NCI-H2081 (cell line): ENCODE measurements around the gene ARHGAP8.

Experiments used
- DNase-seq, 2 experiments: peaks; one replicate each; lab custom pipeline; 2025; lab: John Stamatoyannopoulos, UW

Gene ARHGAP8

GRCh38 chr22:44752285-44753188, at the start of gene ARHGAP8:
Gene ARHGAP8 (plus strand): TSS chr22:44752575. CDS start chr22:44786528, 33,953 bp downstream.
- peak; percentile 36 to 49 for DNase-seq

- no peak for DNase-seq
Measured at GRCh38 chr22:44703255-44703870, 49.0 kb upstream of the ARHGAP8 start.

- DNase-seq, result no peak
Measured at GRCh38 chr22:44704159-44705021, 48.0 kb upstream of the ARHGAP8 start.

- no peak for DNase-seq
Measured at GRCh38 chr22:44705022-44705297, 47.4 kb upstream of the ARHGAP8 start.

GRCh38 chr22:44706488-44706887, 45.9 kb upstream of the ARHGAP8 start:
- no peak for DNase-seq

- no peak for DNase-seq
Measured at GRCh38 chr22:44707178-44707577, 45.2 kb upstream of the ARHGAP8 start.

GRCh38 chr22:44707752-44708151, 44.6 kb upstream of the ARHGAP8 start:
- DNase-seq, result no peak

- DNase-seq, result no peak
Measured at GRCh38 chr22:44709881-44710392, 42.4 kb upstream of the ARHGAP8 start.

GRCh38 chr22:44710474-44711240, 41.7 kb upstream of the ARHGAP8 start:
- DNase-seq, result peak; percentile 11 to 28

- no peak for DNase-seq
Measured at GRCh38 chr22:44711241-44711560, 41.2 kb upstream of the ARHGAP8 start.

- no peak for DNase-seq
Measured at GRCh38 chr22:44711690-44712555, 40.5 kb upstream of the ARHGAP8 start.

- no peak for DNase-seq
Measured at GRCh38 chr22:44712962-44713361, 39.4 kb upstream of the ARHGAP8 start.

- DNase-seq, result no peak
Measured at GRCh38 chr22:44714703-44715350, 37.5 kb upstream of the ARHGAP8 start.

GRCh38 chr22:44718418-44718817, 34.0 kb upstream of the ARHGAP8 start:
- DNase-seq, result no peak

GRCh38 chr22:44719586-44720368, 32.6 kb upstream of the ARHGAP8 start:
- no peak for DNase-seq

- DNase-seq, result no peak
Measured at GRCh38 chr22:44721213-44721612, 31.2 kb upstream of the ARHGAP8 start.

- no peak for DNase-seq
Measured at GRCh38 chr22:44722611-44723010, 29.8 kb upstream of the ARHGAP8 start.

GRCh38 chr22:44723801-44724200, 28.6 kb upstream of the ARHGAP8 start:
- no peak for DNase-seq

GRCh38 chr22:44724416-44724815, 28.0 kb upstream of the ARHGAP8 start:
- no peak for DNase-seq
